HepG2 (cell line): Measurements from ENCODE around the gene AANAT. TPM values are rescaled to one million over a fixed set of nuclear protein-coding genes. Genes with fewer than 3 reads are reported as not detected.

Experiments
- ARNT ChIP-seq: fragments of 450-650 bp; IDR thresholded peaks from 2 replicates; pipeline ENCODE4 v1.6.1; 2017
- CBX1 ChIP-seq: IDR thresholded peaks from one replicate; pipeline ENCODE4 v1.6.1; 2016; ENCODE audit warnings: antibody characterized with exemption, low read depth
- CEBPG ChIP-seq: IDR thresholded peaks from 2 replicates; pipeline ENCODE4 v1.6.1; 2016
- CREM ChIP-seq, 2 experiments: sonication (generic) in 1 of 2; formaldehyde crosslinking in 1 of 2; IDR thresholded peaks; 2 replicates each; pipeline versions ENCODE4 v1.4.0 to v1.6.1; 2016 to 2020; ENCODE audit warnings: antibody characterized with exemption in 1 of 2, mild to moderate bottlenecking in 1 of 2, missing genetic modification reagents in 1 of 2
- DNMT1 ChIP-seq: sonication (generic); formaldehyde crosslinking; IDR thresholded peaks from 2 replicates; pipeline ENCODE4 v1.5.1; 2020; ENCODE audit warnings: mild to moderate bottlenecking, missing genetic modification reagents
- JUND ChIP-seq: sonication (generic); formaldehyde crosslinking; IDR thresholded peaks from 2 replicates; pipeline ENCODE4 v1.8.0; 2022; ENCODE audit warnings: mild to moderate bottlenecking, missing genetic modification reagents
- KDM2A ChIP-seq: sonication (generic); formaldehyde crosslinking; IDR thresholded peaks from 2 replicates; pipeline ENCODE4 v1.4.0; 2020; ENCODE audit warnings: low read depth, missing genetic modification reagents, borderline replicate concordance
- MTA1 ChIP-seq: sonication (generic); formaldehyde crosslinking; IDR thresholded peaks from 2 replicates; pipeline ENCODE4 v1.4.0; 2020; ENCODE audit warnings: missing genetic modification reagents, mild to moderate bottlenecking, borderline replicate concordance
- PTBP1 ChIP-seq: fragments of 200-400 bp; formaldehyde crosslinking; IDR thresholded peaks from 2 replicates; pipeline ENCODE4 v1.6.1; 2018; ENCODE audit warnings: low read length, low read depth; ENCODE audit not compliant: poor library complexity, severe bottlenecking
- RBAK ChIP-seq: sonication (generic); formaldehyde crosslinking; IDR thresholded peaks from 2 replicates; pipeline ENCODE4 v1.5.1; 2020; ENCODE audit warnings: mild to moderate bottlenecking, missing genetic modification reagents
- SMAD9 ChIP-seq: sonication (generic); formaldehyde crosslinking; IDR thresholded peaks from 2 replicates; pipeline ENCODE4 v1.5.1; 2020; ENCODE audit warnings: mild to moderate bottlenecking, missing genetic modification reagents
- ZFP91 ChIP-seq: sonication (generic); formaldehyde crosslinking; IDR thresholded peaks from 2 replicates; pipeline ENCODE4 v1.9.0; 2022; ENCODE audit warnings: missing genetic modification reagents, mild to moderate bottlenecking, borderline replicate concordance
- ZNF350 ChIP-seq: sonication (generic); formaldehyde crosslinking; IDR thresholded peaks from 2 replicates; pipeline ENCODE4 v1.4.0; 2020; ENCODE audit warnings: mild to moderate bottlenecking, low read depth, missing genetic modification reagents, borderline replicate concordance
- ZNF556 ChIP-seq: sonication (generic); formaldehyde crosslinking; IDR thresholded peaks from 2 replicates; pipeline ENCODE4 v1.4.0; 2020; ENCODE audit warnings: mild to moderate bottlenecking, missing genetic modification reagents, borderline replicate concordance
- ZNF567 ChIP-seq: sonication (generic); formaldehyde crosslinking; IDR thresholded peaks from 2 replicates; pipeline ENCODE4 v1.8.1; 2023; ENCODE audit warnings: mild to moderate bottlenecking, missing genetic modification reagents, borderline replicate concordance
- polyA plus RNA-seq, 8 experiments: library from polyadenylated mRNA; depleted of rRNA in 3 of 8; stranded (reverse) in 7 of 8; unstranded in 1 of 8; fragments of >200 nt; fragmentation: Illumina TruSeq in 4 of 8; extraction: Trizol in 4 of 8; gene quantifications; 2 replicates each; pipeline versions ENCODE4 v1.2.1 to v1.2.3, GENCODE V29; 2011 to 2016; ENCODE audit warnings: low read depth in 4 of 8, missing spikeins in 1 of 8, mixed read lengths in 1 of 8; ENCODE audit not compliant: insufficient read depth in 1 of 8
- total RNA-seq, 5 experiments: library from RNA; depleted of rRNA; stranded (reverse); fragments of >200 nt; fragmentation: Illumina TruSeq; extraction: Trizol; gene quantifications; 2 replicates each; pipeline ENCODE4 v1.2.3, GENCODE V29; 2016; ENCODE audit warnings: low read depth in 1 of 5
- TF ChIP-seq, protein P1 (sequence below): sonication (generic); formaldehyde crosslinking; conservative IDR thresholded peaks from 2 replicates; pipeline ENCODE4 v1.4.0; 2020; ENCODE audit warnings: missing genetic modification reagents
- TF ChIP-seq, protein P2 (sequence below): fragments of 450-650 bp; IDR thresholded peaks from 2 replicates; pipeline ENCODE4 v1.6.1; 2017; ENCODE audit warnings: mild to moderate bottlenecking
- TF ChIP-seq, protein P3 (sequence below): sonication (generic); formaldehyde crosslinking; IDR thresholded peaks from 2 replicates; pipeline ENCODE4 v1.9.0; 2021; ENCODE audit warnings: missing genetic modification reagents, borderline replicate concordance
- TF ChIP-seq, protein P4 (sequence below): sonication (generic); formaldehyde crosslinking; IDR thresholded peaks from 2 replicates; pipeline ENCODE4 v1.5.1; 2020; ENCODE audit warnings: missing genetic modification reagents, mild to moderate bottlenecking, borderline replicate concordance

Gene AANAT
- total and polyA plus RNA-seq, 2 of the 13 experiments (the other 11 are each of a cell fraction or from before 2014, with no cell fraction given) = 0.07 TPM; not detected in 1

DNA sequence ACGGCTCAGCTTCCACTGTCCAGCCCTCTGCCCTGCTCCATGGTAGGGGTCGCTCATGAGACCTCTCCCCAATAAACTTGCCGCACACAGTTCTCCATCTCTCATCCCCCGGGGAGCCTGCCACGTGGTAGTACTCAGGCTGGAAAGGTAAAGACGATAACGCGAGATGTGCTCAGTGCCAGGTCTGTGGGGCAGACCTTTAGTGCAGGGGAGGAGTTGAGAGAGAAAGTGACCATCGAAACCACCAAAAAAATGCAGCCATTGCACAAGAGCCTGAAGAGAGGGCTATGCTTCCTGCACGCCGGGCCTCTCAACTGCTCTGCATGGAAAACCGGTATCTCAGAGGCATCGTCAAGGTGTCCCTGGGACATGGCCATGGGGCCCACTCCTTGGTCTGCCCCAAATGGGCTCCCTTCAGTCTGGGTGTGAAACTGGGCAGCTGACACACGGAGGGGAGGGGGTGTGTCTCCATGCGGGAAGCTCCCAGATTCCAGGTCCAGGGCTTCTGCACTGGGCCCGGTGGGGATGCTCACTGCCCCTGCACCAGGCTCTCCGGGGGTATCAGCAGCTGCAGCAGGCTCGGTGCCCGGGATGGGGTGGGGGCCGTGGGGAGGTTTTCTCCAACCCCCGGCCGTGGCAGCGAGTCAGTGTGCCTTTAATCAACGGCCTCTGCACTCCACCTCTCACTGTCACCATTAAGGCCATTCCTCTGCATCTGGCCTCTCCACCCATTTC, 4.7 kb upstream of the AANAT start (continued):
- peak; percentile 37 for TF ChIP-seq ZFP91 (CRISPR knock-in tag)
- TF ChIP-seq JUND (CRISPR knock-in tag) = no peak
- no peak for TF ChIP-seq RBAK (CRISPR knock-in tag)
- no peak for TF ChIP-seq KDM2A (CRISPR knock-in tag)
- TF ChIP-seq ZNF567 (CRISPR knock-in tag) = no peak
- TF ChIP-seq ARNT = no peak
- 0 out of 2 replicates have a peak, but pooled peaks have one; percentile 20 for TF ChIP-seq ZNF350 (CRISPR knock-in tag)
- TF ChIP-seq, protein P1, sequence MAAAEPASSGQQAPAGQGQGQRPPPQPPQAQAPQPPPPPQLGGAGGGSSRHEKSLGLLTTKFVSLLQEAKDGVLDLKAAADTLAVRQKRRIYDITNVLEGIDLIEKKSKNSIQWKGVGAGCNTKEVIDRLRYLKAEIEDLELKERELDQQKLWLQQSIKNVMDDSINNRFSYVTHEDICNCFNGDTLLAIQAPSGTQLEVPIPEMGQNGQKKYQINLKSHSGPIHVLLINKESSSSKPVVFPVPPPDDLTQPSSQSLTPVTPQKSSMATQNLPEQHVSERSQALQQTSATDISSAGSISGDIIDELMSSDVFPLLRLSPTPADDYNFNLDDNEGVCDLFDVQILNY (CRISPR knock-in tag) = no peak
- TF ChIP-seq CBX1 = no peak
- TF ChIP-seq ZNF556 (CRISPR knock-in tag) = no peak
- TF ChIP-seq SMAD9 (CRISPR knock-in tag) = no peak
- no peak for TF ChIP-seq CREM (IDR thresholded peaks at IDR 0.05)
- TF ChIP-seq CREM (CRISPR knock-in tag; IDR thresholded peaks at IDR 0.05) = no peak
- TF ChIP-seq MTA1 (CRISPR knock-in tag) = no peak
- TF ChIP-seq, protein P2, sequence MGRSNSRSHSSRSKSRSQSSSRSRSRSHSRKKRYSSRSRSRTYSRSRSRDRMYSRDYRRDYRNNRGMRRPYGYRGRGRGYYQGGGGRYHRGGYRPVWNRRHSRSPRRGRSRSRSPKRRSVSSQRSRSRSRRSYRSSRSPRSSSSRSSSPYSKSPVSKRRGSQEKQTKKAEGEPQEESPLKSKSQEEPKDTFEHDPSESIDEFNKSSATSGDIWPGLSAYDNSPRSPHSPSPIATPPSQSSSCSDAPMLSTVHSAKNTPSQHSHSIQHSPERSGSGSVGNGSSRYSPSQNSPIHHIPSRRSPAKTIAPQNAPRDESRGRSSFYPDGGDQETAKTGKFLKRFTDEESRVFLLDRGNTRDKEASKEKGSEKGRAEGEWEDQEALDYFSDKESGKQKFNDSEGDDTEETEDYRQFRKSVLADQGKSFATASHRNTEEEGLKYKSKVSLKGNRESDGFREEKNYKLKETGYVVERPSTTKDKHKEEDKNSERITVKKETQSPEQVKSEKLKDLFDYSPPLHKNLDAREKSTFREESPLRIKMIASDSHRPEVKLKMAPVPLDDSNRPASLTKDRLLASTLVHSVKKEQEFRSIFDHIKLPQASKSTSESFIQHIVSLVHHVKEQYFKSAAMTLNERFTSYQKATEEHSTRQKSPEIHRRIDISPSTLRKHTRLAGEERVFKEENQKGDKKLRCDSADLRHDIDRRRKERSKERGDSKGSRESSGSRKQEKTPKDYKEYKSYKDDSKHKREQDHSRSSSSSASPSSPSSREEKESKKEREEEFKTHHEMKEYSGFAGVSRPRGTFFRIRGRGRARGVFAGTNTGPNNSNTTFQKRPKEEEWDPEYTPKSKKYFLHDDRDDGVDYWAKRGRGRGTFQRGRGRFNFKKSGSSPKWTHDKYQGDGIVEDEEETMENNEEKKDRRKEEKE = no peak
- TF ChIP-seq CEBPG (CRISPR knock-in tag) = peak; percentile 52
- TF ChIP-seq, protein P3, sequence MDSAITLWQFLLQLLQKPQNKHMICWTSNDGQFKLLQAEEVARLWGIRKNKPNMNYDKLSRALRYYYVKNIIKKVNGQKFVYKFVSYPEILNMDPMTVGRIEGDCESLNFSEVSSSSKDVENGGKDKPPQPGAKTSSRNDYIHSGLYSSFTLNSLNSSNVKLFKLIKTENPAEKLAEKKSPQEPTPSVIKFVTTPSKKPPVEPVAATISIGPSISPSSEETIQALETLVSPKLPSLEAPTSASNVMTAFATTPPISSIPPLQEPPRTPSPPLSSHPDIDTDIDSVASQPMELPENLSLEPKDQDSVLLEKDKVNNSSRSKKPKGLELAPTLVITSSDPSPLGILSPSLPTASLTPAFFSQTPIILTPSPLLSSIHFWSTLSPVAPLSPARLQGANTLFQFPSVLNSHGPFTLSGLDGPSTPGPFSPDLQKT (CRISPR knock-in tag) = no peak
- no peak for TF ChIP-seq DNMT1 (CRISPR knock-in tag)
- TF ChIP-seq, protein P4, sequence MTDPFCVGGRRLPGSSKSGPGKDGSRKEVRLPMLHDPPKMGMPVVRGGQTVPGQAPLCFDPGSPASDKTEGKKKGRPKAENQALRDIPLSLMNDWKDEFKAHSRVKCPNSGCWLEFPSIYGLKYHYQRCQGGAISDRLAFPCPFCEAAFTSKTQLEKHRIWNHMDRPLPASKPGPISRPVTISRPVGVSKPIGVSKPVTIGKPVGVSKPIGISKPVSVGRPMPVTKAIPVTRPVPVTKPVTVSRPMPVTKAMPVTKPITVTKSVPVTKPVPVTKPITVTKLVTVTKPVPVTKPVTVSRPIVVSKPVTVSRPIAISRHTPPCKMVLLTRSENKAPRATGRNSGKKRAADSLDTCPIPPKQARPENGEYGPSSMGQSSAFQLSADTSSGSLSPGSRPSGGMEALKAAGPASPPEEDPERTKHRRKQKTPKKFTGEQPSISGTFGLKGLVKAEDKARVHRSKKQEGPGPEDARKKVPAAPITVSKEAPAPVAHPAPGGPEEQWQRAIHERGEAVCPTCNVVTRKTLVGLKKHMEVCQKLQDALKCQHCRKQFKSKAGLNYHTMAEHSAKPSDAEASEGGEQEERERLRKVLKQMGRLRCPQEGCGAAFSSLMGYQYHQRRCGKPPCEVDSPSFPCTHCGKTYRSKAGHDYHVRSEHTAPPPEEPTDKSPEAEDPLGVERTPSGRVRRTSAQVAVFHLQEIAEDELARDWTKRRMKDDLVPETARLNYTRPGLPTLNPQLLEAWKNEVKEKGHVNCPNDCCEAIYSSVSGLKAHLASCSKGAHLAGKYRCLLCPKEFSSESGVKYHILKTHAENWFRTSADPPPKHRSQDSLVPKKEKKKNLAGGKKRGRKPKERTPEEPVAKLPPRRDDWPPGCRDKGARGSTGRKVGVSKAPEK (CRISPR knock-in tag) = no peak
- TF ChIP-seq PTBP1 = no peak
